ENCODE measurements around the gene DNM2. TPM values are rescaled to one million over a fixed set of nuclear protein-coding genes. Genes with fewer than 3 reads are reported as not detected.

DNM2 gene
- total and polyA plus RNA-seq, 2 of the 13 experiments (the other 11 are each of a cell fraction or from before 2014, with no cell fraction given), result 41.7 to 59.8 TPM

- no peak for TF ChIP-seq DZIP1 (CRISPR knock-in tag; IDR thresholded peaks at IDR 0.05)
- no peak for TF ChIP-seq TSC22D2 (CRISPR knock-in tag; IDR thresholded peaks at IDR 0.05; ENCODE audit: borderline replicate concordance)
- no peak for TF ChIP-seq CENPBD1 (CRISPR knock-in tag; IDR thresholded peaks at IDR 0.05; ENCODE audit: borderline replicate concordance, low read depth)
- TF ChIP-seq ZNF468 (CRISPR knock-in tag; IDR thresholded peaks at IDR 0.05), result no peak
- TF ChIP-seq, protein P1, sequence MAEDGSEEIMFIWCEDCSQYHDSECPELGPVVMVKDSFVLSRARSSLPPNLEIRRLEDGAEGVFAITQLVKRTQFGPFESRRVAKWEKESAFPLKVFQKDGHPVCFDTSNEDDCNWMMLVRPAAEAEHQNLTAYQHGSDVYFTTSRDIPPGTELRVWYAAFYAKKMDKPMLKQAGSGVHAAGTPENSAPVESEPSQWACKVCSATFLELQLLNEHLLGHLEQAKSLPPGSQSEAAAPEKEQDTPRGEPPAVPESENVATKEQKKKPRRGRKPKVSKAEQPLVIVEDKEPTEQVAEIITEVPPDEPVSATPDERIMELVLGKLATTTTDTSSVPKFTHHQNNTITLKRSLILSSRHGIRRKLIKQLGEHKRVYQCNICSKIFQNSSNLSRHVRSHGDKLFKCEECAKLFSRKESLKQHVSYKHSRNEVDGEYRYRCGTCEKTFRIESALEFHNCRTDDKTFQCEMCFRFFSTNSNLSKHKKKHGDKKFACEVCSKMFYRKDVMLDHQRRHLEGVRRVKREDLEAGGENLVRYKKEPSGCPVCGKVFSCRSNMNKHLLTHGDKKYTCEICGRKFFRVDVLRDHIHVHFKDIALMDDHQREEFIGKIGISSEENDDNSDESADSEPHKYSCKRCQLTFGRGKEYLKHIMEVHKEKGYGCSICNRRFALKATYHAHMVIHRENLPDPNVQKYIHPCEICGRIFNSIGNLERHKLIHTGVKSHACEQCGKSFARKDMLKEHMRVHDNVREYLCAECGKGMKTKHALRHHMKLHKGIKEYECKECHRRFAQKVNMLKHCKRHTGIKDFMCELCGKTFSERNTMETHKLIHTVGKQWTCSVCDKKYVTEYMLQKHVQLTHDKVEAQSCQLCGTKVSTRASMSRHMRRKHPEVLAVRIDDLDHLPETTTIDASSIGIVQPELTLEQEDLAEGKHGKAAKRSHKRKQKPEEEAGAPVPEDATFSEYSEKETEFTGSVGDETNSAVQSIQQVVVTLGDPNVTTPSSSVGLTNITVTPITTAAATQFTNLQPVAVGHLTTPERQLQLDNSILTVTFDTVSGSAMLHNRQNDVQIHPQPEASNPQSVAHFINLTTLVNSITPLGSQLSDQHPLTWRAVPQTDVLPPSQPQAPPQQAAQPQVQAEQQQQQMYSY (CRISPR knock-in tag; IDR thresholded peaks at IDR 0.05), result no peak
- TF ChIP-seq DR1 (CRISPR knock-in tag; IDR thresholded peaks at IDR 0.05), result no peak
- TF ChIP-seq TGIF2 (CRISPR knock-in tag; IDR thresholded peaks at IDR 0.05), result no peak
- no peak for TF ChIP-seq CEBPG (CRISPR knock-in tag; IDR thresholded peaks at IDR 0.05)
- TF ChIP-seq SAP130 (CRISPR knock-in tag; IDR thresholded peaks at IDR 0.05; ENCODE audit: low read depth), result peak; percentile 67
- TF ChIP-seq, protein P2, sequence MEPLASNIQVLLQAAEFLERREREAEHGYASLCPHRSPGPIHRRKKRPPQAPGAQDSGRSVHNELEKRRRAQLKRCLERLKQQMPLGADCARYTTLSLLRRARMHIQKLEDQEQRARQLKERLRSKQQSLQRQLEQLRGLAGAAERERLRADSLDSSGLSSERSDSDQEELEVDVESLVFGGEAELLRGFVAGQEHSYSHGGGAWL (CRISPR knock-in tag; IDR thresholded peaks at IDR 0.05), result no peak
- TF ChIP-seq CHD4 (IDR thresholded peaks at IDR 0.05; ENCODE audit: borderline replicate concordance, low read length), result no peak
- no peak for TF ChIP-seq ZNF430 (CRISPR knock-in tag; IDR thresholded peaks at IDR 0.05)
- no peak for TF ChIP-seq FLYWCH1 (CRISPR knock-in tag; IDR thresholded peaks at IDR 0.05)
- no peak for TF ChIP-seq ZBTB42 (CRISPR knock-in tag; IDR thresholded peaks at IDR 0.05)
- 0 out of 2 replicates have a peak, but pooled peaks have one; percentile 60 for TF ChIP-seq KAT8 (CRISPR knock-in tag; IDR thresholded peaks at IDR 0.05)
- no peak for TF ChIP-seq CC2D1A (CRISPR knock-in tag; IDR thresholded peaks at IDR 0.05)
- no peak for TF ChIP-seq MLLT10 (CRISPR knock-in tag; IDR thresholded peaks at IDR 0.05)
- TF ChIP-seq TEAD3 (CRISPR knock-in tag; optimal IDR thresholded peaks at IDR 0.05; ENCODE audit: borderline replicate concordance), result no peak
- TF ChIP-seq RARA (CRISPR knock-in tag; IDR thresholded peaks at IDR 0.05), result no peak
- TF ChIP-seq MAZ (IDR thresholded peaks at IDR 0.05; ENCODE audit: borderline replicate concordance, low read depth, low read length), result peak; percentile 23; the same call in 1 of the 2 replicates
- no peak for TF ChIP-seq MAZ (CRISPR knock-in tag; IDR thresholded peaks at IDR 0.05; ENCODE audit: low read depth)
- TF ChIP-seq ZNF264 (CRISPR knock-in tag; IDR thresholded peaks at IDR 0.05), result no peak
- no peak for TF ChIP-seq HCFC1 (IDR thresholded peaks at IDR 0.05; ENCODE audit: low read depth, low read length)
- 0 out of 2 replicates have a peak, but pooled peaks have one; percentile 30 for TF ChIP-seq RXRB (CRISPR knock-in tag; IDR thresholded peaks at IDR 0.05; ENCODE audit: borderline replicate concordance)
- TF ChIP-seq PHF20 (CRISPR knock-in tag; IDR thresholded peaks at IDR 0.05), result no peak
- TF ChIP-seq GATAD1 (CRISPR knock-in tag; IDR thresholded peaks at IDR 0.05), result no peak
- peak; percentile 59 for TF ChIP-seq STAG1 (CRISPR knock-in tag; IDR thresholded peaks at IDR 0.05)
Measured at GRCh38 chr19:10864538-10864899, 146.6 kb downstream of the DNM2 start (continued).

All from HepG2 (cell line).